Measurements from ENCODE around the gene GATC.
A peak's percentile ranks its signal among the peaks of the same experiment; 100 is the strongest.

GATC gene

GRCh38 chr12:120445911-120446843 lies at the start of gene GATC, which contains the start of gene TRIAP1:
GATC (plus strand) TSS chr12:120446444; CDS start chr12:120446481, 37 bp downstream.
TRIAP1 (minus strand) TSS chr12:120446384; CDS start chr12:120446372, 12 bp downstream.
- TF ChIP-seq CTCF (IDR thresholded peaks at IDR 0.05) = no peak
- Histone ChIP-seq H3K4me3 (peak within 1 kb of the TSS; percentile 75), H3K27ac (peak within 1 kb of the TSS; percentile 82 to 88)
- peak; percentile 86 for DNase-seq (ENCODE audit: low spot score)

DNA sequence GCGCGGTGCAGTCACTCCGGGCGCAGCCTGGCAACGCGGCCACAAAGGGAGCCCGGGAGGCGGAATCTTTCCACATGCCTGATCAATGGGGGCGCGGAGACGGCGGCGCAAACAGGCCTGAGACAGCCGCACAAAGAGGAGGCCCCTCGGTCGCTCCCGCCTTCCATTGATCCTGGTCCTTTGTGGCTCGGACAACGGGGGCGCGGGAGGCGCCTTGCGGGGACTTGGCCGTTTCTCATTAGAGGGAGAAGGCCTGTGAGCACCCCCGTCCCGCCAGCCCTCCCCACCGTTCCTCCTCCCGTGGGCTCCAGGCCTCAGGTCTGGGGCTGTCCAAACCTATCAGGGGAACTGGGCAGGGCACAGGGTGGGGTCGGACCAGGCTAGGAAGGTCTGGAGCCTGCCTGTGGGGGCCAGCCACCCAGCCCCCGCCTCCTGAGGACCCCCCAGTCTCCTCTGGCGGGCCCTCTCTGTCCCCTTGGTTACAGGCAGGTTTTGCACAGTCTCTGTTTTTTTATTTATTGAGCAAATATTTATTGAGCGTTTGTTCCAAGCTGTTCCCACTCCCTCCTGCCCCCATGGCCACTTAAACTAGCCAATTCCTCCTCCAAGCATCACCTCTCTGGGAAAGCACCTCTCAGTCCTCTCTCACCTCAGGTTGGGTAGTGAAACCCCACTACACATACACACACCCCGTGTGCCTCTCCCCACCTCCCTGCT lies 48.3 kb upstream of the GATC start:
- no peak for TF ChIP-seq CTCF (IDR thresholded peaks at IDR 0.05)
- Histone ChIP-seq H3K27ac (no peak overlapping the region), H3K4me3 (no peak overlapping the region)
- DNase-seq (ENCODE audit: low spot score) = no peak

GRCh38 chr12:120399531-120399930 lies 46.7 kb upstream of the GATC start:
- H3K4me3 ChIP-seq = no peak overlapping the region
- DNase-seq (ENCODE audit: low spot score) = no peak
- H3K27ac ChIP-seq = no peak overlapping the region
- TF ChIP-seq CTCF (IDR thresholded peaks at IDR 0.05) = no peak

DNA sequence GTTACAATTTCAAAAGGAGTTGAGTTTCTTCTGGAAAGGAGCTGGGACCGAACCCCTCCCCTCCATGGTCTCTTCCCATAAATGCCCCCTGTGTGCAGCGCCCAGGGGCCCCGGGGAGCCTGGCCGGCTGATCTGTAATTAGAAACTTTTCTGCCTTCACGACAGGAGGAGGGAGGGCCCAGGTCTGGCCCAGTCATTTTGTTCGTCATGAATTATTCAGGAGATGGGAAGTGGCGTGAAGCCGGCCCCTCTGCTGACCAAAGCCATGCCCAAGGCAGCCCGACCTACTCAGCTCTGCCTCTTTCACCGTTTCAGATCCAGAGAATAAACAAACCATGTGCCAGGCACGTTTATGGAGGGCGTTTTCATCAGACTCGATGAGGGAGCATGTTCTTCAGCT lies 44.0 kb upstream of the GATC start:
- no peak overlapping the region for H3K4me3 ChIP-seq
- no peak for DNase-seq (ENCODE audit: low spot score)
- H3K27ac ChIP-seq = no peak overlapping the region
- TF ChIP-seq CTCF (IDR thresholded peaks at IDR 0.05) = no peak

GRCh38 chr12:120403869-120404268 lies 42.4 kb upstream of the GATC start:
- Histone ChIP-seq H3K27ac (no peak overlapping the region), H3K4me3 (no peak overlapping the region)
- TF ChIP-seq CTCF (IDR thresholded peaks at IDR 0.05) = no peak
- no peak for DNase-seq (ENCODE audit: low spot score)

GRCh38 chr12:120404271-120404670 lies 42.0 kb upstream of the GATC start:
- no peak for DNase-seq (ENCODE audit: low spot score)
- Histone ChIP-seq H3K4me3 (no peak overlapping the region), H3K27ac (no peak overlapping the region)
- no peak for TF ChIP-seq CTCF (IDR thresholded peaks at IDR 0.05)

Measured in coronary artery (tissue), 2 donors.